Brain microvascular endothelial cell (primary cell): ENCODE measurements around the gene DCXR.

Experiments
- DNase-seq: peaks from one replicate; pipeline ENCODE4 v3.0.0-alpha.2; 2020
- H3K27ac ChIP-seq: fragments of 250-450 bp; sonication (Bioruptor Pico); 2 replicates; pipeline ENCODE4 v1.5.1; 2020; ENCODE audit warnings: mild to moderate bottlenecking, moderate library complexity
- H3K27me3 ChIP-seq: fragments of 250-450 bp; sonication (Bioruptor Pico); replicated peaks from 2 replicates; pipeline ENCODE4 v1.5.1; 2020; ENCODE audit warnings: mild to moderate bottlenecking
- H3K36me3 ChIP-seq: fragments of 250-450 bp; sonication (Bioruptor Pico); replicated peaks from 2 replicates; pipeline ENCODE4 v1.5.1; 2020; ENCODE audit warnings: mild to moderate bottlenecking
- H3K4me3 ChIP-seq: 2 replicates; pipeline ENCODE4 v1.5.1; 2011; ENCODE audit warnings: low read depth, mild to moderate bottlenecking, control low read depth, low read length, moderate library complexity
- CTCF ChIP-seq: IDR thresholded peaks from 2 replicates; pipeline ENCODE4 v1.5.1; 2011; ENCODE audit warnings: low read depth, mild to moderate bottlenecking, moderate library complexity, low read length, control low read depth, inconsistent platforms; ENCODE audit errors: missing control alignments
- in situ Hi-C: cut with HindIII; loops from 2 replicates; pipeline ENCODE4 v1.10.0; 2017; ENCODE audit warnings: low sequenced_read_pairs, low pct_ligation_motif_present

The DCXR gene

GRCh38 chr17:81994593-81995462 is 42.7 kb downstream of the DCXR start:
- Histone ChIP-seq H3K4me3 (no peak overlapping the region), H3K27me3 (no peaks in the 10 kb centered on the region), H3K36me3 (no peaks in the 10 kb centered on the region), H3K27ac (no peak overlapping the region)
- TF ChIP-seq CTCF, result no peak
- in situ Hi-C loops, result no loop called here
- DNase-seq, result no peak

- TF ChIP-seq CTCF, result no peak
- in situ Hi-C loops, result no loop called here
- H3K27ac ChIP-seq, result no peak overlapping the region
- no peak overlapping the region for H3K4me3 ChIP-seq
- DNase-seq, result no peak
- H3K36me3 ChIP-seq, result no peaks in the 10 kb centered on the region
- no peaks in the 10 kb centered on the region for H3K27me3 ChIP-seq
These were observed 43.5 kb downstream of the DCXR start for GRCh38 chr17:81993729-81994592.

- Histone ChIP-seq H3K36me3 (no peaks in the 10 kb centered on the region), H3K27me3 (no peaks in the 10 kb centered on the region), H3K4me3 (no peak overlapping the region), H3K27ac (no peak overlapping the region)
- in situ Hi-C loops, result no loop called here
- no peak for TF ChIP-seq CTCF
- no peak for DNase-seq
These were observed 45.0 kb downstream of the DCXR start for GRCh38 chr17:81992306-81993102.

- Histone ChIP-seq H3K27me3 (no peaks in the 10 kb centered on the region), H3K36me3 (no peaks in the 10 kb centered on the region), H3K4me3 (no peak overlapping the region), H3K27ac (no peak overlapping the region)
- in situ Hi-C loops, result no loop called here
- no peak for TF ChIP-seq CTCF
- DNase-seq, result peak; percentile 22
These were observed 45.7 kb downstream of the DCXR start for GRCh38 chr17:81991684-81992305.

GRCh38 chr17:81990836-81991683 is 46.4 kb downstream of the DCXR start:
- Histone ChIP-seq H3K27ac (no peak overlapping the region), H3K27me3 (no peaks in the 10 kb centered on the region), H3K36me3 (no peaks in the 10 kb centered on the region), H3K4me3 (no peak overlapping the region)
- in situ Hi-C loops, result no loop called here
- no peak for DNase-seq
- TF ChIP-seq CTCF, result no peak
